Measurements from ENCODE around the gene CAMTA1.

Gene CAMTA1

GRCh38 chr1:6962996-6963911 is 178.0 kb downstream of the CAMTA1 start:
- no peak for DNase-seq

- DNase-seq = no peak
Observed at GRCh38 chr1:6963912-6964307, 178.7 kb downstream of the CAMTA1 start.

GRCh38 chr1:6965083-6965934 is 180.1 kb downstream of the CAMTA1 start:
- DNase-seq = no peak

- DNase-seq = no peak
Observed at GRCh38 chr1:6965935-6966241, 180.6 kb downstream of the CAMTA1 start.

- DNase-seq = no peak
Observed at GRCh38 chr1:6966326-6966725, 181.1 kb downstream of the CAMTA1 start.

GRCh38 chr1:6967431-6968111 is 182.3 kb downstream of the CAMTA1 start:
- DNase-seq = peak; percentile 22

GRCh38 chr1:6969106-6969505 is 183.9 kb downstream of the CAMTA1 start:
- no peak for DNase-seq

GRCh38 chr1:6969762-6970161 is 184.5 kb downstream of the CAMTA1 start:
- DNase-seq = no peak

GRCh38 chr1:6970221-6970620 is 185.0 kb downstream of the CAMTA1 start:
- no peak for DNase-seq

GRCh38 chr1:6971048-6971447 is 185.8 kb downstream of the CAMTA1 start:
- DNase-seq = no peak

GRCh38 chr1:6971699-6972098 is 186.4 kb downstream of the CAMTA1 start:
- no peak for DNase-seq

GRCh38 chr1:6972399-6972798 is 187.1 kb downstream of the CAMTA1 start:
- DNase-seq = no peak

GRCh38 chr1:6975331-6976043 is 190.2 kb downstream of the CAMTA1 start:
- no peak for DNase-seq

GRCh38 chr1:6976044-6976375 is 190.8 kb downstream of the CAMTA1 start:
- no peak for DNase-seq

GRCh38 chr1:6979003-6979613 is 193.9 kb downstream of the CAMTA1 start:
- no peak for DNase-seq

- no peak for DNase-seq
Observed at GRCh38 chr1:6981595-6981994, 196.3 kb downstream of the CAMTA1 start.

GRCh38 chr1:6982443-6982842 is 197.2 kb downstream of the CAMTA1 start:
- DNase-seq = no peak

- no peak for DNase-seq
Observed at GRCh38 chr1:6982860-6983259, 197.6 kb downstream of the CAMTA1 start.

- no peak for DNase-seq
Observed at GRCh38 chr1:6984536-6984935, 199.3 kb downstream of the CAMTA1 start.

GRCh38 chr1:6984986-6985385 is 199.7 kb downstream of the CAMTA1 start:
- DNase-seq = no peak

- DNase-seq = no peak
Observed at GRCh38 chr1:6985549-6986276, 200.5 kb downstream of the CAMTA1 start.

GRCh38 chr1:6986281-6986680 is 201.0 kb downstream of the CAMTA1 start:
- DNase-seq = no peak

Data from NCI-H1436 (cell line).